ENCODE results near the gene BANP. TPM values are rescaled to one million over a fixed set of nuclear protein-coding genes. Genes with fewer than 3 reads are reported as not detected.

Gene BANP
- total RNA-seq, 1 experiment from 2014 or later = 49.6 TPM

DNA sequence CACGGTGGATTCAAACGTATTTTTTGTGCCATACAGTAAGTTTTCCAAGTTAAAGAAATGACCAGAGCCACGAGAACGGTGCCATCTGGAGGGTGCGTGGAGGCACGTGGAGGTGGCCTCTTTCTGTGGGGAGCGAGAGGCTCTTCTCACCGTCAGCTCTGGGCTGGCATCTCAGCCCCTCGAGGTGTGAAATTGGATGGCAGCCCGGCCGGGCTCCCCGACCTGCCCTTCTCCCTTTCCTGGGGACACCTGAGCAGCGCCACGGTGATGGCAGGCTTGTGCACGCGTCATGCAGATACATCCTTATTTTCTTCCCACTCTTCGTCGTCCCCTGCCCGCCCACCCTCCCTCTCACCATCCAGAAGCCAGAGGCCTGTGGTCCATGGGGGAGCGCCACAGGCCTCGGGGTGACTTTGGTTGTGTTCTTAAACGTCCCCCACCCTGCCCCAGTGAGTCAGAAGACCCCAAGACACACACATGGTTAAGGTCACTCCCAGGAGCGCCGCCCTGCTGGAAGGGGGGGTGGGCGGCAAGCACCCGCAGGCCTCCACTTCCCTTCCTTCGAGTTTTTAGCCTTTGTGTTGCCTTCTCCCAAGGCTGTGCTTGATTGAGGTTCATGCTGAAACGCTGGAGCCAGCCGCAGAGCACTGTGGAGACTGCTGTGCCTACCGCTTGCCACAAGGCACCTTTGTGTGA lies 109.4 kb downstream of the BANP start:
- no peak overlapping the region for H3K4me3 Mint-ChIP-seq (ENCODE audit: low read depth, unreplicated experiment)
- intact Hi-C loops (cut with micrococcal nuclease; ENCODE audit: unreplicated experiment) = no loop called here
- no peak overlapping the region for H3K27ac Mint-ChIP-seq (ENCODE audit: unreplicated experiment)
- H3K9me3 Mint-ChIP-seq (ENCODE audit: low read depth, unreplicated experiment) = no peaks in the 10 kb centered on the region
- H3K4me1 Mint-ChIP-seq (ENCODE audit: low read depth, unreplicated experiment) = no peaks in the 10 kb centered on the region
- H3K27me3 Mint-ChIP-seq (ENCODE audit: unreplicated experiment) = no peaks in the 10 kb centered on the region
- TF ChIP-seq, protein P1, sequence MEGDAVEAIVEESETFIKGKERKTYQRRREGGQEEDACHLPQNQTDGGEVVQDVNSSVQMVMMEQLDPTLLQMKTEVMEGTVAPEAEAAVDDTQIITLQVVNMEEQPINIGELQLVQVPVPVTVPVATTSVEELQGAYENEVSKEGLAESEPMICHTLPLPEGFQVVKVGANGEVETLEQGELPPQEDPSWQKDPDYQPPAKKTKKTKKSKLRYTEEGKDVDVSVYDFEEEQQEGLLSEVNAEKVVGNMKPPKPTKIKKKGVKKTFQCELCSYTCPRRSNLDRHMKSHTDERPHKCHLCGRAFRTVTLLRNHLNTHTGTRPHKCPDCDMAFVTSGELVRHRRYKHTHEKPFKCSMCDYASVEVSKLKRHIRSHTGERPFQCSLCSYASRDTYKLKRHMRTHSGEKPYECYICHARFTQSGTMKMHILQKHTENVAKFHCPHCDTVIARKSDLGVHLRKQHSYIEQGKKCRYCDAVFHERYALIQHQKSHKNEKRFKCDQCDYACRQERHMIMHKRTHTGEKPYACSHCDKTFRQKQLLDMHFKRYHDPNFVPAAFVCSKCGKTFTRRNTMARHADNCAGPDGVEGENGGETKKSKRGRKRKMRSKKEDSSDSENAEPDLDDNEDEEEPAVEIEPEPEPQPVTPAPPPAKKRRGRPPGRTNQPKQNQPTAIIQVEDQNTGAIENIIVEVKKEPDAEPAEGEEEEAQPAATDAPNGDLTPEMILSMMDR (IDR thresholded peaks at IDR 0.05; ENCODE audit: unreplicated experiment) = no peak
- H3K36me3 Mint-ChIP-seq (ENCODE audit: insufficient read depth, unreplicated experiment) = peaks cover 8% of the 10 kb centered on the region
- CTCF ChIA-PET = no interaction called here
- BruUV-seq (replicated peaks) = no TSS peak
- DNase-seq = no peak

DNA sequence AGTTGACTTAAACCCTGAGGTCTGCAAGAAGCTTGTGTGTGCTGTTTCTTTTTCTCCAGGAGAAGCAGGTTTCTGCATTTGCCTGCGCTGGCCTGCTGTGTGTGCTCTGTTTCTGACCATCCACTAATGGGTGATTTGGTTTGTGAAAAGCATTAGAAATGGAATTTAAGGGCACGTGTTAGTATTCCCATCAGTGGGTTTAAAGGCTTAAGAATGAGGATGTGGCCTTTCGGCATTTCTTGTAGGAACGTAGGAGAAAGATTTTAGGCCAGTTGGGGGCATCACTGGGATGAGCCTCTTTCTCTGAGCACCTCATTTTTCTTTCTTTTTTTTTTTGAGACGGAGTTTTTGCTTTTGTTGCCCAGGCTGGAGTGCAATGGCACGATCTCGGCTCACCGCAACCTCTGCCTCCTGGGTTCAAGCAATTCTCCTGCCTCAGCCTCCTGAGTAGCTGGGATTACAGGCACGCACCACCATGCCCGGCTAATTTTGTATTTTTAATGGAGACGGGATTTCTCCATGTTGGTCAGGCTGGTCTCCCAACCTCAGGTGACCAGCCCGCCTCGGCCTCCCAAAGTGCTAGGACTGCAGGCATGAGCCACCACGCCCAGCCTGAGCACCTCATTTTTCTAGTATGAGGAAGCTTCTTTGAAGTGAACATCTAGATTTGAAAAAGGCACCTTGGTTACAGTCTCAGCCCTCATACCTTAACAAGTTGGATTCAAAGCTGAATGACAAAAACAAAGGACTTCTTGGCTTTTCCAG lies 110.3 kb downstream of the BANP start:
- Mint-ChIP-seq H3K27me3 (ENCODE audit: unreplicated experiment) (no peaks in the 10 kb centered on the region), H3K27ac (ENCODE audit: unreplicated experiment) (no peak overlapping the region), H3K36me3 (ENCODE audit: insufficient read depth, unreplicated experiment) (peaks cover 8% of the 10 kb centered on the region), H3K4me3 (ENCODE audit: low read depth, unreplicated experiment) (no peak overlapping the region), H3K9me3 (ENCODE audit: low read depth, unreplicated experiment) (no peaks in the 10 kb centered on the region), H3K4me1 (ENCODE audit: low read depth, unreplicated experiment) (no peaks in the 10 kb centered on the region)
- CTCF ChIA-PET = no interaction called here
- no TSS peak for BruUV-seq (replicated peaks)
- no peak for DNase-seq
- TF ChIP-seq, protein P1 (IDR thresholded peaks at IDR 0.05; ENCODE audit: unreplicated experiment) = no peak
- intact Hi-C loops (cut with micrococcal nuclease; ENCODE audit: unreplicated experiment) = no loop called here

DNA sequence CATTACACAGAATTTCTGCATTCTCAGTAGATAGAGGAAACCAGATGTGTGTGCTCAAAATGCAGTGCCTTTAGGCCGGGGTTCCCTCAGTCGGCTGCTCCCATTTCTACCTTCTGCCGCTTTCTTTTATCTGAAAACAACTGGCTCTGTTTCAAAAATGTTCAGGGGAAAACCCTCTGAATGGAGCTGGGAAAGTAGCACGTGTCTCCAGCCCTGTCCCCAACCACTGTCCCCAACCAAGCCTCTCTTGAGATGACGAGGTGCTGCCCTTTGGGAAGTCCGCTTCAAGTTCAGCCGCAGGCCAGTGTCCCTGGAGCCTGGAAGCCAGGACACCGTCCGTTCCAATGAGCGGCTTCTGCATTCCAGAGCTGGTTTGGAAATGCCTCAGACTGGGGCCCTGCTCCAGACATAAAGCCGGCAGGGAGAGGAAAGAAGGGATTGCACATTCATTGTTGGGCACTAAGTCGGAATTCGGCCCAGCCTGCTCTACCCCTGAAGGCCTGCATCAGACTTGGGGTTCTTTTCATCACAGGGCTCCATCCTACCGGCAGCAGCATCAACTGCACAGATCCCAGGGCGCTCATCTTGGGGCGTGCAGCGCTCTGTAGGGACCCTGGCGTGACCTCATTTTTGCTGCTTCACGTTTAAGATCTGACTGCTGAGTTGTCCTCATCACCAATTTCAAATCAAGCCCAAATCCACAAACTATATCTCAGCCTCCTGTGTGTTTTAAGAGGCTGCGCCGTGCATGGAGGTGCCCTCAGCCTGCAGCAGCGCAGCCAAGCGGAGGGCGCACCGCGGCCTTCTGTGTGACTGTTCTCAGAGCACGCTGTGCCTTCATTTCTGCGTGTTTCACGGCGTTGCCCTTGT lies 111.3 kb downstream of the BANP start:
- TF ChIP-seq, protein P1 (IDR thresholded peaks at IDR 0.05; ENCODE audit: unreplicated experiment) = no peak
- DNase-seq = no peak
- Mint-ChIP-seq H3K27ac (ENCODE audit: unreplicated experiment) (no peak overlapping the region), H3K27me3 (ENCODE audit: unreplicated experiment) (no peaks in the 10 kb centered on the region), H3K9me3 (ENCODE audit: low read depth, unreplicated experiment) (no peaks in the 10 kb centered on the region), H3K36me3 (ENCODE audit: insufficient read depth, unreplicated experiment) (peaks cover 8% of the 10 kb centered on the region), H3K4me1 (ENCODE audit: low read depth, unreplicated experiment) (no peaks in the 10 kb centered on the region), H3K4me3 (ENCODE audit: low read depth, unreplicated experiment) (no peak overlapping the region)
- CTCF ChIA-PET = no interaction called here
- BruUV-seq (replicated peaks) = no TSS peak
- intact Hi-C loops (cut with micrococcal nuclease; ENCODE audit: unreplicated experiment) = no loop called here

DNA sequence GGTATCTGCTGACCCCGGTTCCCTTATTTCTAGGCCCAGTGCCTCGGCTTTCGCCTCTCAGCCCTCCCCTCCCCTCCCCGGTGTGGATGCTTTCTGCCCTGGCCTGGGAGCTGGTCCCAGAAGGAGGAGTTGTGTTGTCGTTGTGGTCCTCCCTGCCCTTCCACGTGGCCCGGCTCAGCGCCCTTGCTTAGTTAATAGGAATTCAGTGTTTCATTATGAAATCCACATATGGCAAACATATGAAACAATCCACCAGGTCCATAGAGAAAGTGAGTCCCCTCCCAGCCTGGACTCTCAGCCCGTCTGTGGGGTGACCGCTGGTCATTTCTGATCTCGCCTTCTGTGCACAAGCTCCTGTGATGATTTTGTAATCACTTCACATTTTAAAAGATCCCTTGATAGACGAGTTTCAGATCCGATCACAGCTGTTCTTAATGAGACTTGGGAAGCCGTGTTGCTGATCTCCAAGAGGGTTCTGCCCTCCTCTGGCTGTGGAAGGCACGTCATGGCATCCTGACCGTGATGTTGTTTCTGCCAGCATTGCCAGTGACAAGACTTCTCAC lies 112.1 kb downstream of the BANP start:
- DNase-seq = no peak
- no peak overlapping the region for H3K27ac Mint-ChIP-seq (ENCODE audit: unreplicated experiment)

More for the DNA sequence above, 112.1 kb downstream of the BANP start:
- Mint-ChIP-seq H3K4me1 (ENCODE audit: low read depth, unreplicated experiment) (no peaks in the 10 kb centered on the region), H3K36me3 (ENCODE audit: insufficient read depth, unreplicated experiment) (peaks cover 8% of the 10 kb centered on the region), H3K27me3 (ENCODE audit: unreplicated experiment) (no peaks in the 10 kb centered on the region), H3K4me3 (ENCODE audit: low read depth, unreplicated experiment) (no peak overlapping the region), H3K9me3 (ENCODE audit: low read depth, unreplicated experiment) (no peaks in the 10 kb centered on the region)
- no TSS peak for BruUV-seq (replicated peaks)
- CTCF ChIA-PET = no interaction called here
- TF ChIP-seq, protein P1 (IDR thresholded peaks at IDR 0.05; ENCODE audit: unreplicated experiment) = no peak
- intact Hi-C loops (cut with micrococcal nuclease; ENCODE audit: unreplicated experiment) = no loop called here

Measured in Calu3 (cell line).